ENCODE results near the gene PAPSS1.

DNA sequence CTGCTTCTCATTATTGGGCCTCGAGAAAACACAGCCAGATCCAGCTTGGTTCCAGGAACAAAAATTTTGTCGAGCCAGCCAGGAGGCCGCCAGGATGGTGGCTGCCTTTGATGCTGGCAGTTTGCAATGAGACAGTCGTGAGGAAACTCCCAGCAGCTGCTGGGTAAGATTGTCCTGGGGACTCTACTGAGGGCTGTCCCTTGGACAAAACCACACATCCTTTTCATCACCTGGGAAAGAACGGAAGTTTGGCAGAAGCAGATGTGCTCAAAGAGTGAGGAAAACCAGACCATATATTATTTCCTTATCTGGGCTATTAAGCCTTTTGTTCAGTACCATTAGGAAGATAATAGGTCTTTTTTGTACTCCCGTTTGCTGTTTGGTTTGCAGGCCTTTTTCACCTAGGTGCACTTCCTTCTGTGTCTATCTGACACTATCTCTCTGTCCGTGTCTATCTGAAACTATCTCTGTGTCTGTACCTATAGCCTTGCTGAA, 13.4 kb upstream of the PAPSS1 start:
- TF ChIP-seq, protein P1, sequence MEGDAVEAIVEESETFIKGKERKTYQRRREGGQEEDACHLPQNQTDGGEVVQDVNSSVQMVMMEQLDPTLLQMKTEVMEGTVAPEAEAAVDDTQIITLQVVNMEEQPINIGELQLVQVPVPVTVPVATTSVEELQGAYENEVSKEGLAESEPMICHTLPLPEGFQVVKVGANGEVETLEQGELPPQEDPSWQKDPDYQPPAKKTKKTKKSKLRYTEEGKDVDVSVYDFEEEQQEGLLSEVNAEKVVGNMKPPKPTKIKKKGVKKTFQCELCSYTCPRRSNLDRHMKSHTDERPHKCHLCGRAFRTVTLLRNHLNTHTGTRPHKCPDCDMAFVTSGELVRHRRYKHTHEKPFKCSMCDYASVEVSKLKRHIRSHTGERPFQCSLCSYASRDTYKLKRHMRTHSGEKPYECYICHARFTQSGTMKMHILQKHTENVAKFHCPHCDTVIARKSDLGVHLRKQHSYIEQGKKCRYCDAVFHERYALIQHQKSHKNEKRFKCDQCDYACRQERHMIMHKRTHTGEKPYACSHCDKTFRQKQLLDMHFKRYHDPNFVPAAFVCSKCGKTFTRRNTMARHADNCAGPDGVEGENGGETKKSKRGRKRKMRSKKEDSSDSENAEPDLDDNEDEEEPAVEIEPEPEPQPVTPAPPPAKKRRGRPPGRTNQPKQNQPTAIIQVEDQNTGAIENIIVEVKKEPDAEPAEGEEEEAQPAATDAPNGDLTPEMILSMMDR (conservative IDR thresholded peaks at IDR 0.05; ENCODE audit: low read length), result no peak
- TF ChIP-seq EZH2phosphoT487 (IDR thresholded peaks at IDR 0.05; ENCODE audit: borderline replicate concordance), result no peak

Data from Loucy (cell line).